H1 (cell line): Measurements from ENCODE around the gene ZDHHC3. TPM values are rescaled to one million over a fixed set of nuclear protein-coding genes. Genes with fewer than 3 reads are reported as not detected.
A peak's percentile ranks its signal among the peaks of the same experiment; 100 is the strongest.

Experiments
- CEBPB ChIP-seq: IDR thresholded peaks from 2 replicates; pipeline ENCODE4 v1.6.1; 2012; ENCODE audit warnings: low read depth, low read length
- CTCF ChIP-seq, 3 experiments: IDR thresholded peaks; 1 replicate in 2 of 3; 2 replicates in 1 of 3; pipeline versions ENCODE4 v1.5.1 to v1.6.1; 2011; ENCODE audit warnings: low read length in 3 of 3, mild to moderate bottlenecking in 3 of 3, inconsistent platforms in 2 of 3, low read depth in 1 of 3, moderate library complexity in 1 of 3; ENCODE audit not compliant: insufficient read depth in 1 of 3; ENCODE audit errors: control extremely low read depth in 1 of 3
- GTF2F1 ChIP-seq: IDR thresholded peaks from 2 replicates; pipeline ENCODE4 v1.6.1; 2012; ENCODE audit warnings: low read depth, low read length, improper control_type of control experiment, borderline replicate concordance
- RFX5 ChIP-seq: IDR thresholded peaks from 2 replicates; pipeline ENCODE4 v1.6.1; 2011; ENCODE audit warnings: low read depth, low read length, improper control_type of control experiment, borderline replicate concordance
- RXRA ChIP-seq: IDR thresholded peaks from 2 replicates; pipeline ENCODE4 v1.6.1; 2011; ENCODE audit warnings: low read depth, mild to moderate bottlenecking, low read length, moderate library complexity; ENCODE audit not compliant: insufficient read depth
- polyA plus RNA-seq, 7 experiments: library from polyadenylated mRNA; depleted of rRNA in 3 of 7; stranded (reverse) in 5 of 7; unstranded in 2 of 7; fragments of >200 nt in 5 of 7; fragments of 200-250 nt in 2 of 7; gene quantifications; 1 replicate in 5 of 7; 2 replicates in 1 of 7; 4 replicates in 1 of 7; pipeline versions ENCODE4 v1.2.1 to v1.2.3, GENCODE V29; 2011 to 2013; ENCODE audit warnings: missing spikeins in 2 of 7, mixed read lengths in 2 of 7
- total RNA-seq: library from RNA; stranded (reverse); fragmentation: NEBNext Ultra II Directional; extraction: Animal tissue kit (Norgen Biotek cat#: 25700); gene quantifications from 2 replicates; pipeline ENCODE4 v1.2.1, GENCODE V29; 2021
- TF ChIP-seq, protein P1 (sequence below): fragments of 300-600 bp; sonication (generic); IDR thresholded peaks from 2 replicates; pipeline ENCODE4 v1.7.1; 2012; ENCODE audit warnings: low read length, moderate library complexity, mild to moderate bottlenecking, inconsistent platforms; ENCODE audit not compliant: insufficient replicate concordance
- TF ChIP-seq, protein P2 (sequence below): IDR thresholded peaks from 2 replicates; pipeline ENCODE4 v1.6.1; 2012; ENCODE audit warnings: inconsistent platforms

ZDHHC3 gene
- total and polyA plus RNA-seq, 2 of the 8 experiments (the other 6 are each of a cell fraction or from before 2014, with no cell fraction given), result 77.4 to 88.7 TPM

GRCh38 chr3:44976002-44976815, at the start of gene ZDHHC3, which contains the start of gene EXOSC7 (continued):
- TF ChIP-seq, protein P1, sequence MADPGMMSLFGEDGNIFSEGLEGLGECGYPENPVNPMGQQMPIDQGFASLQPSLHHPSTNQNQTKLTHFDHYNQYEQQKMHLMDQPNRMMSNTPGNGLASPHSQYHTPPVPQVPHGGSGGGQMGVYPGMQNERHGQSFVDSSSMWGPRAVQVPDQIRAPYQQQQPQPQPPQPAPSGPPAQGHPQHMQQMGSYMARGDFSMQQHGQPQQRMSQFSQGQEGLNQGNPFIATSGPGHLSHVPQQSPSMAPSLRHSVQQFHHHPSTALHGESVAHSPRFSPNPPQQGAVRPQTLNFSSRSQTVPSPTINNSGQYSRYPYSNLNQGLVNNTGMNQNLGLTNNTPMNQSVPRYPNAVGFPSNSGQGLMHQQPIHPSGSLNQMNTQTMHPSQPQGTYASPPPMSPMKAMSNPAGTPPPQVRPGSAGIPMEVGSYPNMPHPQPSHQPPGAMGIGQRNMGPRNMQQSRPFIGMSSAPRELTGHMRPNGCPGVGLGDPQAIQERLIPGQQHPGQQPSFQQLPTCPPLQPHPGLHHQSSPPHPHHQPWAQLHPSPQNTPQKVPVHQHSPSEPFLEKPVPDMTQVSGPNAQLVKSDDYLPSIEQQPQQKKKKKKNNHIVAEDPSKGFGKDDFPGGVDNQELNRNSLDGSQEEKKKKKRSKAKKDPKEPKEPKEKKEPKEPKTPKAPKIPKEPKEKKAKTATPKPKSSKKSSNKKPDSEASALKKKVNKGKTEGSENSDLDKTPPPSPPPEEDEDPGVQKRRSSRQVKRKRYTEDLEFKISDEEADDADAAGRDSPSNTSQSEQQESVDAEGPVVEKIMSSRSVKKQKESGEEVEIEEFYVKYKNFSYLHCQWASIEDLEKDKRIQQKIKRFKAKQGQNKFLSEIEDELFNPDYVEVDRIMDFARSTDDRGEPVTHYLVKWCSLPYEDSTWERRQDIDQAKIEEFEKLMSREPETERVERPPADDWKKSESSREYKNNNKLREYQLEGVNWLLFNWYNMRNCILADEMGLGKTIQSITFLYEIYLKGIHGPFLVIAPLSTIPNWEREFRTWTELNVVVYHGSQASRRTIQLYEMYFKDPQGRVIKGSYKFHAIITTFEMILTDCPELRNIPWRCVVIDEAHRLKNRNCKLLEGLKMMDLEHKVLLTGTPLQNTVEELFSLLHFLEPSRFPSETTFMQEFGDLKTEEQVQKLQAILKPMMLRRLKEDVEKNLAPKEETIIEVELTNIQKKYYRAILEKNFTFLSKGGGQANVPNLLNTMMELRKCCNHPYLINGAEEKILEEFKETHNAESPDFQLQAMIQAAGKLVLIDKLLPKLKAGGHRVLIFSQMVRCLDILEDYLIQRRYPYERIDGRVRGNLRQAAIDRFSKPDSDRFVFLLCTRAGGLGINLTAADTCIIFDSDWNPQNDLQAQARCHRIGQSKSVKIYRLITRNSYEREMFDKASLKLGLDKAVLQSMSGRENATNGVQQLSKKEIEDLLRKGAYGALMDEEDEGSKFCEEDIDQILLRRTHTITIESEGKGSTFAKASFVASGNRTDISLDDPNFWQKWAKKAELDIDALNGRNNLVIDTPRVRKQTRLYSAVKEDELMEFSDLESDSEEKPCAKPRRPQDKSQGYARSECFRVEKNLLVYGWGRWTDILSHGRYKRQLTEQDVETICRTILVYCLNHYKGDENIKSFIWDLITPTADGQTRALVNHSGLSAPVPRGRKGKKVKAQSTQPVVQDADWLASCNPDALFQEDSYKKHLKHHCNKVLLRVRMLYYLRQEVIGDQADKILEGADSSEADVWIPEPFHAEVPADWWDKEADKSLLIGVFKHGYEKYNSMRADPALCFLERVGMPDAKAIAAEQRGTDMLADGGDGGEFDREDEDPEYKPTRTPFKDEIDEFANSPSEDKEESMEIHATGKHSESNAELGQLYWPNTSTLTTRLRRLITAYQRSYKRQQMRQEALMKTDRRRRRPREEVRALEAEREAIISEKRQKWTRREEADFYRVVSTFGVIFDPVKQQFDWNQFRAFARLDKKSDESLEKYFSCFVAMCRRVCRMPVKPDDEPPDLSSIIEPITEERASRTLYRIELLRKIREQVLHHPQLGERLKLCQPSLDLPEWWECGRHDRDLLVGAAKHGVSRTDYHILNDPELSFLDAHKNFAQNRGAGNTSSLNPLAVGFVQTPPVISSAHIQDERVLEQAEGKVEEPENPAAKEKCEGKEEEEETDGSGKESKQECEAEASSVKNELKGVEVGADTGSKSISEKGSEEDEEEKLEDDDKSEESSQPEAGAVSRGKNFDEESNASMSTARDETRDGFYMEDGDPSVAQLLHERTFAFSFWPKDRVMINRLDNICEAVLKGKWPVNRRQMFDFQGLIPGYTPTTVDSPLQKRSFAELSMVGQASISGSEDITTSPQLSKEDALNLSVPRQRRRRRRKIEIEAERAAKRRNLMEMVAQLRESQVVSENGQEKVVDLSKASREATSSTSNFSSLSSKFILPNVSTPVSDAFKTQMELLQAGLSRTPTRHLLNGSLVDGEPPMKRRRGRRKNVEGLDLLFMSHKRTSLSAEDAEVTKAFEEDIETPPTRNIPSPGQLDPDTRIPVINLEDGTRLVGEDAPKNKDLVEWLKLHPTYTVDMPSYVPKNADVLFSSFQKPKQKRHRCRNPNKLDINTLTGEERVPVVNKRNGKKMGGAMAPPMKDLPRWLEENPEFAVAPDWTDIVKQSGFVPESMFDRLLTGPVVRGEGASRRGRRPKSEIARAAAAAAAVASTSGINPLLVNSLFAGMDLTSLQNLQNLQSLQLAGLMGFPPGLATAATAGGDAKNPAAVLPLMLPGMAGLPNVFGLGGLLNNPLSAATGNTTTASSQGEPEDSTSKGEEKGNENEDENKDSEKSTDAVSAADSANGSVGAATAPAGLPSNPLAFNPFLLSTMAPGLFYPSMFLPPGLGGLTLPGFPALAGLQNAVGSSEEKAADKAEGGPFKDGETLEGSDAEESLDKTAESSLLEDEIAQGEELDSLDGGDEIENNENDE, result no peak
- TF ChIP-seq RFX5 (no peak), CTCF (IDR thresholded peaks at IDR 0.05; ENCODE audit: control extremely low read depth in 1 of 3, insufficient read depth in 1 of 3, low read depth in 1 of 3, low read length in 3 of 3) (no peak), GTF2F1 (no peak), RXRA (no peak), CEBPB (no peak)
- TF ChIP-seq, protein P2, sequence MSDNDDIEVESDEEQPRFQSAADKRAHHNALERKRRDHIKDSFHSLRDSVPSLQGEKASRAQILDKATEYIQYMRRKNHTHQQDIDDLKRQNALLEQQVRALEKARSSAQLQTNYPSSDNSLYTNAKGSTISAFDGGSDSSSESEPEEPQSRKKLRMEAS, result peak; percentile 92
